D721Med (cell line): ENCODE measurements around the gene PARP4.

Experiments
- DNase-seq: peaks from one replicate; pipeline ENCODE4 v3.0.0; 2011; ENCODE audit warnings: low spot score; ENCODE audit not compliant: insufficient read length
- FAIRE-seq: peaks from 2 replicates; lab custom pipeline; 2011; peaks lifted over from hg19 to GRCh38; lab: Jason Lieb, UNC
- CTCF ChIP-seq: IDR thresholded peaks from 2 replicates; pipeline ENCODE4 v1.5.1; 2012; ENCODE audit warnings: mild to moderate bottlenecking, control low read depth; ENCODE audit not compliant: insufficient read depth; ENCODE audit errors: missing control alignments

The PARP4 gene

GRCh38 chr13:24539500-24540165 lies 27.1 kb upstream of the PARP4 start:
- DNase-seq: no peak
- no peak for TF ChIP-seq CTCF
- no peak for FAIRE-seq

GRCh38 chr13:24529478-24529877 lies 16.9 kb upstream of the PARP4 start:
- no peak for TF ChIP-seq CTCF
- DNase-seq (no peak), FAIRE-seq (no peak)

- FAIRE-seq (no peak), DNase-seq (no peak)
- no peak for TF ChIP-seq CTCF
Observed at GRCh38 chr13:24528816-24529398, 16.3 kb upstream of the PARP4 start.

- no peak for DNase-seq
- no peak for TF ChIP-seq CTCF
- no peak for FAIRE-seq
Observed at GRCh38 chr13:24527266-24527775, 14.7 kb upstream of the PARP4 start.

GRCh38 chr13:24520733-24521132 lies 8.2 kb upstream of the PARP4 start:
- no peak for TF ChIP-seq CTCF
- no peak for DNase-seq
- FAIRE-seq: no peak

- DNase-seq (no peak), FAIRE-seq (no peak)
- no peak for TF ChIP-seq CTCF
Observed at GRCh38 chr13:24516919-24517318, 4.3 kb upstream of the PARP4 start.

- DNase-seq (no peak), FAIRE-seq (no peak)
- no peak for TF ChIP-seq CTCF
Observed at GRCh38 chr13:24512908-24513213, 283 bp upstream of the PARP4 start.
